Activated naive CD4-positive, alpha-beta T cell treated with anti-CD3 and anti-CD28 coated beads for 36 hours (primary cell): ENCODE results near the gene FAM177A1. TPM values are rescaled to one million over a fixed set of nuclear protein-coding genes. Genes with fewer than 3 reads are reported as not detected.

Source experiments
- CTCF ChIA-PET: fragments of 350-600 bp; sonication (Branson Sonifier 250); formaldehyde crosslinking; loops from one replicate; lab custom pipeline; 2021; ENCODE audit warnings: antibody characterized with exemption; lab: Charles Lee
- DNase-seq: peaks from one replicate; pipeline ENCODE4 v3.0.0-alpha.2; 2020
- H3K27ac Mint-ChIP-seq: one replicate; pipeline ENCODE4 v1.8.0; 2021; ENCODE audit warnings: mild to moderate bottlenecking, mixed read lengths
- H3K27me3 Mint-ChIP-seq: one replicate; pipeline ENCODE4 v1.8.0; 2021; ENCODE audit warnings: low read depth, mixed read lengths
- H3K36me3 Mint-ChIP-seq: one replicate; pipeline ENCODE4 v1.8.0; 2021; ENCODE audit warnings: low read depth, mixed read lengths
- H3K4me1 Mint-ChIP-seq: one replicate; pipeline ENCODE4 v1.8.0; 2021; ENCODE audit warnings: low read depth, mixed read lengths
- H3K4me3 Mint-ChIP-seq: one replicate; pipeline ENCODE4 v1.8.0; 2021; ENCODE audit warnings: mild to moderate bottlenecking, moderate library complexity, mixed read lengths
- H3K9me3 Mint-ChIP-seq: one replicate; pipeline ENCODE4 v1.8.0; 2021; ENCODE audit warnings: mixed read lengths
- intact Hi-C: fragments of 100-400 bp; cut with micrococcal nuclease; formaldehyde crosslinking; loops from one replicate; pipeline ENCODE4 v1.15.1; 2023
- total RNA-seq, 2 experiments: library from RNA; stranded (reverse); gene quantifications; one replicate each; pipeline ENCODE4 v1.2.3, GENCODE V29; 2021

The FAM177A1 gene
- total RNA-seq, 2 experiments from 2014 or later, result 55.0 to 58.5 TPM

GRCh38 chr14:35114036-35114435 is 68.0 kb downstream of the FAM177A1 start:
- no peaks in the 10 kb centered on the region for H3K27me3 Mint-ChIP-seq
- peaks cover 23% of the 10 kb centered on the region for H3K4me1 Mint-ChIP-seq
- DNase-seq, result no peak
- H3K27ac Mint-ChIP-seq, result no peak overlapping the region
- no peak overlapping the region for H3K4me3 Mint-ChIP-seq
- H3K36me3 Mint-ChIP-seq, result peaks cover 45% of the 10 kb centered on the region
- intact Hi-C loops, result no loop called here
- CTCF ChIA-PET, result no interaction called here
- H3K9me3 Mint-ChIP-seq, result no peaks in the 10 kb centered on the region

DNA sequence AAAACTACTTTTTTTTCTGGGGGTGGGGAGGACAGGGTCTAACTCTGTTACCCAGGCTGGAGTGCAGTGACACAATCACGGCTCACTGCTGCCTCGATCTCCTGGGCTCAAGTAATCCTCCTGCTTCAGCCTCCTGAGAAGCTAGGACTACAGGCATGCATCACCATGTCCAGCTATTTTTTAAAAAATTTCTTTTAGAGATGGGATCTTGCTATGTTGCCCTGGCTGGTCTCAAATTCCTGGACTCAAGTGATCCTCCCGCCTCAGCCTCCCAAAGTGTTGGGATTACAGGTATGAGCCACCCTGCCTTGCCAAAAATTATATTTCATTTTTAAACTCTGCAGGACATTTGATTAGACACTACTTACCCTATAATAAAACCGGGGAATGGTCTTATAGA is 70.2 kb downstream of the FAM177A1 start:
- Mint-ChIP-seq H3K4me3 (no peak overlapping the region), H3K27me3 (no peaks in the 10 kb centered on the region), H3K4me1 (peaks cover 40% of the 10 kb centered on the region), H3K36me3 (peaks cover 45% of the 10 kb centered on the region), H3K27ac (no peak overlapping the region), H3K9me3 (no peaks in the 10 kb centered on the region)
- intact Hi-C loops, result no loop called here
- no peak for DNase-seq
- CTCF ChIA-PET, result no interaction called here

GRCh38 chr14:35117112-35117511 is 71.0 kb downstream of the FAM177A1 start:
- Mint-ChIP-seq H3K27me3 (no peaks in the 10 kb centered on the region), H3K36me3 (peaks cover 39% of the 10 kb centered on the region)
- CTCF ChIA-PET, result no interaction called here

DNA sequence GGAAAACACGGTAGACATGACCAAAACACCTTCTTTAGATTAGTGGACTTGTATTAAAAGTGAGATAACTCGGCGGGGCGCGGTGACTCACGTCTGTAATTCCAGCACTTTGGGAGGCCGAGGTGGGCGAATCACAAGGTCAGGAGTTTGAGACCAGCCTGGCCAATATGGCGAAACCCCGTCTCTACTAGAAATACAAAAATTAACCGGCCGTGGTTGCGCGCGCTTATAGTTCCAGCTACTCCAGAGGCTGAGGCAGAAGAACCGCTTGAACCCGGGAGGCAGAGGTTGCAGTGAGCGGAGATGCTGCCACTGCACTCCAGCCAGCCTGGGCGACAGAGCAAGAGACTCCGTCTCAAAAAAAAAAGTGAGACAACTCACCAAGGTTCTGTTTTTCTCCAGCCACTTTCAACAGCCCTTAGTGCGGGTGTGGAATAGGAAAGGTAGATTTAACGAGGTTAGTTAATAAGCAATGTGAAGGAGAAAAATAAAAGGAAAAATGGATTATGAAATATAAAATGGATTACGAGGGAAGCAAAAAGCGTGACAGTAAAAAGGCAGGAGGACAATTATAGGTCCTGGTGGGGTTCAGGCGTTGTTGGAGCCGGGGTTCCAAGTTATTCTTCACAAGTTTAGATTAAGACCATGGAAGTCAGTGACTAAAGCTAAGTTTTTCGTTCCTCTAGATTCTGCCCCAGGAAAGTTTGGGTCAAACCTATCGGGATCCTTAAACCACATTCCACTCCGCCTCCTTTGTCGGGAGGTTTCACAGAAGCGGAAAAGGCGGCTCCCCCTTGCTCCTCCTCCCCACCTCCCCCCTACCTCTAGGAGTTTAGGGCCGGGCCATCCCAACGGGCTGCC is 75.2 kb downstream of the FAM177A1 start:
- H3K36me3 Mint-ChIP-seq, result peaks cover 21% of the 10 kb centered on the region

More at GRCh38 chr14:35117112-35117511, 71.0 kb downstream of the FAM177A1 start:
- intact Hi-C loops, result no loop called here
- Mint-ChIP-seq H3K9me3 (no peaks in the 10 kb centered on the region), H3K4me1 (peaks cover 38% of the 10 kb centered on the region), H3K4me3 (no peak overlapping the region), H3K27ac (peak overlapping the region; percentile 5)
- DNase-seq, result no peak

GRCh38 chr14:35121887-35122695 is 76.0 kb downstream of the FAM177A1 start, which contains the start of the genes PPP2R3C and PRORP:
PPP2R3C (minus strand) TSS chr14:35121990; CDS start chr14:35121959, 31 bp downstream.
PRORP (plus strand) TSS chr14:35122552; CDS start chr14:35123246, 694 bp downstream.
- peak within 1 kb of the TSS; percentile 95 for H3K4me3 Mint-ChIP-seq
- H3K27me3 Mint-ChIP-seq, result no peaks in the 10 kb centered on the region
- DNase-seq, result peak; percentile 93
- peak within 1 kb of the TSS; percentile 99 for H3K27ac Mint-ChIP-seq
- intact Hi-C loops, result loop anchor here (1.0 to 5.0 kb wide), 19 partner anchors 39 to 1195 kb away; partner anchors contain the start of genes BRMS1L, EAPP, FAM177A1 and NFKBIA
- peaks cover 16% of the 10 kb centered on the region for H3K36me3 Mint-ChIP-seq
- H3K4me1 Mint-ChIP-seq, result peaks cover 64% of the 10 kb centered on the region
- no peaks in the 10 kb centered on the region for H3K9me3 Mint-ChIP-seq
- CTCF ChIA-PET, result interaction anchor here (0.6 to 1.2 kb wide), 5 partner anchors 8 to 294 kb away, joined by 3 to 6 read pairs (median 4); no protein-coding TSS in a partner anchor

More for the DNA sequence above, 75.2 kb downstream of the FAM177A1 start:
- Mint-ChIP-seq H3K9me3 (no peaks in the 10 kb centered on the region), H3K27me3 (no peaks in the 10 kb centered on the region), H3K27ac (peak overlapping the region; percentile 99), H3K4me1 (peaks cover 63% of the 10 kb centered on the region), H3K4me3 (peak overlapping the region; percentile 95)
- DNase-seq, result peak; percentile 18
- CTCF ChIA-PET, result interaction anchor here (0.6 to 1.2 kb wide), 2 partner anchors 31 to 295 kb away, joined by 4 to 6 read pairs; no protein-coding TSS in a partner anchor
- intact Hi-C loops, result loop anchor here (5.0 kb wide), 2 partner anchors 584 to 1196 kb away; partner anchors contain the start of gene EAPP

GRCh38 chr14:35122696-35123387 is 76.8 kb downstream of the FAM177A1 start:
- DNase-seq, result peak; percentile 21
- peaks cover 63% of the 10 kb centered on the region for H3K4me1 Mint-ChIP-seq
- intact Hi-C loops, result loop anchor here (1.0 to 5.0 kb wide), 19 partner anchors 38 to 1194 kb away; partner anchors contain the start of genes BRMS1L, EAPP, FAM177A1 and NFKBIA
- CTCF ChIA-PET, result interaction anchor here (0.6 to 1.7 kb wide), 8 partner anchors 8 to 293 kb away, joined by 3 to 6 read pairs (median 4); partner anchors contain the start of gene FAM177A1
- peak overlapping the region; percentile 99 for H3K27ac Mint-ChIP-seq
- H3K9me3 Mint-ChIP-seq, result no peaks in the 10 kb centered on the region
- peak overlapping the region; percentile 95 for H3K4me3 Mint-ChIP-seq
- H3K27me3 Mint-ChIP-seq, result no peaks in the 10 kb centered on the region
- H3K36me3 Mint-ChIP-seq, result peaks cover 19% of the 10 kb centered on the region

DNA sequence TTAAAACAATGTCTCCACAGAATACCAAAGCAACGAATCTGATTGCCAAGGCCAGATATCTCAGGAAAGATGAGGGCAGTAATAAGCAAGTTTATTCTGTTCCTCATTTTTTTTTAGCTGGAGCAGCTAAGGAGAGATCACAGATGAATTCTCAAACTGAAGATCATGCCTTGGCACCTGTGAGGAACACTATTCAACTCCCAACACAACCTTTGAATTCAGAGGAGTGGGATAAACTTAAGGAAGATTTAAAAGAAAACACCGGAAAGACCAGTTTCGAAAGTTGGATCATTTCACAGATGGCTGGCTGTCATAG is 77.3 kb downstream of the FAM177A1 start:
- Mint-ChIP-seq H3K4me3 (peak overlapping the region; percentile 95), H3K27me3 (no peaks in the 10 kb centered on the region), H3K27ac (peak overlapping the region; percentile 99), H3K4me1 (peaks cover 66% of the 10 kb centered on the region), H3K36me3 (peaks cover 24% of the 10 kb centered on the region), H3K9me3 (no peaks in the 10 kb centered on the region)
- intact Hi-C loops, result loop anchor here (2.0 to 5.0 kb wide), 5 partner anchors 37 to 1194 kb away; partner anchors contain the start of gene EAPP
- CTCF ChIA-PET, result interaction anchor here (0.6 to 1.7 kb wide), 7 partner anchors 17 to 293 kb away, joined by 3 to 5 read pairs (median 3); partner anchors contain the start of genes FAM177A1 and NFKBIA
- DNase-seq, result no peak

- H3K36me3 Mint-ChIP-seq, result peaks cover 26% of the 10 kb centered on the region
- peaks cover 64% of the 10 kb centered on the region for H3K4me1 Mint-ChIP-seq
- no peak overlapping the region for H3K27ac Mint-ChIP-seq
- H3K27me3 Mint-ChIP-seq, result no peaks in the 10 kb centered on the region
- H3K9me3 Mint-ChIP-seq, result no peaks in the 10 kb centered on the region
- intact Hi-C loops, result loop anchor here (5.0 kb wide), 2 partner anchors 587 to 1193 kb away; partner anchors contain the start of gene EAPP
- H3K4me3 Mint-ChIP-seq, result peak overlapping the region; percentile 95
- CTCF ChIA-PET, result interaction anchor here (0.6 to 1.9 kb wide), 9 partner anchors 16 to 292 kb away, joined by 3 to 5 read pairs (median 3); partner anchors contain the start of genes FAM177A1 and NFKBIA
- no peak for DNase-seq
These were observed 78.1 kb downstream of the FAM177A1 start for GRCh38 chr14:35124127-35124526.

Other genes starting within 250 kb of the FAM177A1 start
- gene BAZ1A, start 170.9 kb upstream of the FAM177A1 start, total RNA-seq, result 10 to 100 TPM; 50.8 to 57.0 TPM
- gene SRP54, start 63.3 kb upstream of the FAM177A1 start, total RNA-seq, result 10 to 100 TPM; 66.5 to 72.6 TPM
- gene PPP2R3C, start 75.7 kb downstream of the FAM177A1 start, total RNA-seq, result 10 to 100 TPM; 44.5 to 47.5 TPM
- gene PRORP, start 76.3 kb downstream of the FAM177A1 start, total RNA-seq, result 10 to 100 TPM; 37.9 to 40.8 TPM
- gene PSMA6, start 246.1 kb downstream of the FAM177A1 start, total RNA-seq, result 100 to 1,000 TPM; 433 to 437 TPM